ENCODE results near the gene HLA-A.
A peak's percentile ranks its signal among the peaks of the same experiment; 100 is the strongest.
"Not testable (repeated sequence)": the region's sequence is repeated elsewhere in the genome, so short reads cannot be mapped to it uniquely, and the experiment has no call there.

HLA-A gene

DNA sequence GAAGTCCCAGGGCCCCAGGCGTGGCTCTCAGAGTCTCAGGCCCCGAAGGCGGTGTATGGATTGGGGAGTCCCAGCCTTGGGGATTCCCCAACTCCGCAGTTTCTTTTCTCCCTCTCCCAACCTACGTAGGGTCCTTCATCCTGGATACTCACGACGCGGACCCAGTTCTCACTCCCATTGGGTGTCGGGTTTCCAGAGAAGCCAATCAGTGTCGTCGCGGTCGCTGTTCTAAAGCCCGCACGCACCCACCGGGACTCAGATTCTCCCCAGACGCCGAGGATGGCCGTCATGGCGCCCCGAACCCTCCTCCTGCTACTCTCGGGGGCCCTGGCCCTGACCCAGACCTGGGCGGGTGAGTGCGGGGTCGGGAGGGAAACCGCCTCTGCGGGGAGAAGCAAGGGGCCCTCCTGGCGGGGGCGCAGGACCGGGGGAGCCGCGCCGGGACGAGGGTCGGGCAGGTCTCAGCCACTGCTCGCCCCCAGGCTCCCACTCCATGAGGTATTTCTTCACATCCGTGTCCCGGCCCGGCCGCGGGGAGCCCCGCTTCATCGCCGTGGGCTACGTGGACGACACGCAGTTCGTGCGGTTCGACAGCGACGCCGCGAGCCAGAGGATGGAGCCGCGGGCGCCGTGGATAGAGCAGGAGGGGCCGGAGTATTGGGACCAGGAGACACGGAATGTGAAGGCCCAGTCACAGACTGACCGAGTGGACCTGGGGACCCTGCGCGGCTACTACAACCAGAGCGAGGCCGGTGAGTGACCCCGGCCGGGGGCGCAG lies at the start of gene HLA-A:
Gene HLA-A, plus strand, starts transcription at position 258 of the 778 bp plus-strand sequence. Its CDS starts 22 bp downstream, at position 280.
- DNase-seq (ENCODE audit: low read depth in 1 of 2, low spot score in 1 of 2), result peak; percentile 83 to 88

DNA sequence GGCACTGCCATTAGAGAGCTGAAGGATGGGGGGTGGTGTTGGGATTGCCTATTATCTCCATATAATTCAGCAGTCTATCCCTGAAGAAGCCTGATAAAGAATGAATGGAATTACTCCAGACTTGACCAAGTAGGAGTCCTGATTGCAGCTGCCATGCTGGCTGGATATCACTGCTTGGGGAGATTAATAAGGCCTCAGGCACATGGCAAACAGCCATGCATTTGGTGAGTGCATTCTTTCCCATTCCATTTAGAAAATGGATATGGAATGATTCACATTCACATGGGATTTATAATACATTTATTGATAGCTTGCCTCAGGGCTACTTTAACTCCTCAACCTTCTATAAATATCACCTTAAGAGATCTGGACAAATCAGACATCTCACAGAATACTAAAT lies 49.6 kb upstream of the HLA-A start:
- no peak for DNase-seq (ENCODE audit: low read depth in 1 of 2, low spot score in 1 of 2)

- DNase-seq (ENCODE audit: low read depth in 1 of 2, low spot score in 1 of 2), result no peak
Measured at GRCh38 chr6:29899281-29899680, 43.1 kb upstream of the HLA-A start.

- no peak for DNase-seq (ENCODE audit: low read depth in 1 of 2, low spot score in 1 of 2)
Measured at GRCh38 chr6:29905286-29905685, 37.0 kb upstream of the HLA-A start.

GRCh38 chr6:29907637-29908340 lies 34.5 kb upstream of the HLA-A start:
- DNase-seq (ENCODE audit: low read depth in 1 of 2, low spot score in 1 of 2), result no peak

GRCh38 chr6:29908341-29908662 lies 34.0 kb upstream of the HLA-A start:
- no peak for DNase-seq (ENCODE audit: low read depth in 1 of 2, low spot score in 1 of 2)

GRCh38 chr6:29908710-29909109 lies 33.6 kb upstream of the HLA-A start:
- DNase-seq (ENCODE audit: low read depth in 1 of 2, low spot score in 1 of 2), result no peak

GRCh38 chr6:29909985-29910384 lies 32.3 kb upstream of the HLA-A start:
- DNase-seq (ENCODE audit: low read depth in 1 of 2, low spot score in 1 of 2), result no peak

DNA sequence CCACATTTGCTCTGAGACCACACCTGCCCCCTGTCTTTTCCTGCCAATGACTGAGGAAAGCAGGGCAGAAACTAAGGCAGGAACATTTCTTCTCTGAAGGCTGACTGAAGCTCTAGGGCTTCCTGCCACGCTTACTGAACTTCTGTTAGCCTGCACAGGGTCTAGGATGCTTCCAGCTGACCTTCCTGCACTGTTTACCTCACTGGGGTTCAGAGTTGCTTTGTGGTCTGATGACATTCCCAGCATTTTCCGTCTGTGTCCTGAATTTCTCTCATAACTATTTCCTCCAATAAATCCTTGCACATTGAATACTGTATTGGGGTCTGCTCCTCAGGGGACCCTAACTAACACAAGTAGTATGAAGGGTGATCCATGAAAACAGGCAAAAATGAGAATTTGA lies 29.5 kb upstream of the HLA-A start:
- DNase-seq (ENCODE audit: low read depth in 1 of 2, low spot score in 1 of 2), result no peak

DNA sequence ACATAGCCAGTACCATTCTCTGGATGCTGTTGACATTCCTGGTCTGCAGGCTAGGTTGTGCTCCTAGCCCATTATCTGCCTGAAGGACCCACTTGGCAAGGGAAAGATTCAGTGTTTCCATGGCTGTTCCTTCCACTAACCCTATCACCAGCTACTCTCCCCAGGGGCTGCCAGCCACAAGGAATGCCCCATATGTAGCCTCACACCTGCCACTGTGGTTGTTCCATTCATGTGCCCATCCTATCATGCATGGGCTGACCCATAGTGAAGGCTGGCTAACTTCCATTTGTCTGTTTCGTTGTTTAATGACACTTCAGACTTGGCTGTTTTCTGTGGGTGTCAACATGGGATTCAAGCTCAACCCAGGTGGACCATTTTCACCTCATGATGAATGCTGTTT lies 25.6 kb upstream of the HLA-A start:
- DNase-seq (ENCODE audit: low read depth in 1 of 2, low spot score in 1 of 2), result no peak

- no peak for DNase-seq (ENCODE audit: low read depth in 1 of 2, low spot score in 1 of 2)
Measured at GRCh38 chr6:29917857-29918256, 24.5 kb upstream of the HLA-A start.

DNA sequence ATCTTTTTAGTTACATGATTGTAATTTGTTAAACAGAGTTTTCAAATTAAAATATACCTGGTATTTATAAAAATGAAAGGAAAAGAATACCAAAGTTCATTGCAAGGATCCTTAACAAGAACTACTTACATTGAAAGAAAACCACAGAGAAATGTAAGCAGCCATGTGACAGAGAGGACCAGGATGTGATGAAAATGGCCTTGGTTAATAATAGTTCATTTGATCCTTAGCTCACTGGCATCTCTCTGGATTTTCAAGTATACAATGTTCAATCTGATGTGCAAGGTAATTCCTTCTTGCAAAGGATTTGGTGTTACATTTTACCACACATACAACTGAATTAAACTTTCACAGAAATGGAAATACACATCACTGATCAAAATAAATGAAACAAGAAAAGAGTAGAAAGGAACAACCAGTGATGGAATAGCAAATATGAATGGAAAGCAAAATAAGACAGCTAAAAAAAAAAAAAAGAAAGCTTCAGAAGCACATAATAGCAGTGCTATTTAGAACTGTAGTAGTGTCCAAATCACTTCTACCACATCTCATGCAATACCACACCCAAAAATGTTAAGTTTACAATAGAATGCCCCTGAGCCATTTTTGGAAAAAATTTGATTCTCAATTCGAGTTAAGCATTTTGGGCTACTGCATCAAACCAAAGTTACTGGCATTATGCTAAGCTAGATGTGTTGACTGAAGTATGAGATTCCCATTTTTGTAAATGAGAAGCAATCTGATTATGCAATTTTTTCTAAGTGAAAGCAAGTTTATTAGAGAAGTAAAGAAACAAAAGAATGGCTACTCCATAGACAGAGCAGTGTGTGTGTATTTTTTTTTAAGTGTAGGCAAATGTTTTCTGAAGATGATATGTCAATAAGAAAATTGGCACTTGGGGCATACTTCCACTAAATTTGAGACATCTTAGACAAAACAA lies 22.6 kb upstream of the HLA-A start:
- no peak for DNase-seq (ENCODE audit: low read depth in 1 of 2, low spot score in 1 of 2)

GRCh38 chr6:29924287-29924686 lies 18.0 kb upstream of the HLA-A start:
- no peak for DNase-seq (ENCODE audit: low read depth in 1 of 2, low spot score in 1 of 2)

DNA sequence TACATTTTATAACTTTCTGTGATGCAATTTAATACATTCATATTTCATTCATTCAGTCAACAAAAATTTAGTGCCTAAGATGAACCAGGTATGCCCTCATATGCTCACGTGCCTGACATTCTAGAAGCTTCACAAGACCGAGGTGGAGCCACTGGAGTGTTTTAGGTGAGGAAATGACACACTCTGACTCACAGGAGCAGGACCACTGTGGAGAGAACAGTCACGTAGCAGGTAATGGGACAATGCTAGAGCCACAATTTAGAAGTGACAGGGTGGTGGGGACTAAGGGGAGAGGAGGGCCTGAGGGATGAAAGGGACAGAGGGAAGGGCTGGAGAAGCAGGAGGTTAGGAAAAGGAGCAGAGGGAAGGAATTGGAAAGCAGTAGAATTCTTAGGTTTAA lies 17.6 kb upstream of the HLA-A start:
- DNase-seq (ENCODE audit: low read depth in 1 of 2, low spot score in 1 of 2), result no peak

DNA sequence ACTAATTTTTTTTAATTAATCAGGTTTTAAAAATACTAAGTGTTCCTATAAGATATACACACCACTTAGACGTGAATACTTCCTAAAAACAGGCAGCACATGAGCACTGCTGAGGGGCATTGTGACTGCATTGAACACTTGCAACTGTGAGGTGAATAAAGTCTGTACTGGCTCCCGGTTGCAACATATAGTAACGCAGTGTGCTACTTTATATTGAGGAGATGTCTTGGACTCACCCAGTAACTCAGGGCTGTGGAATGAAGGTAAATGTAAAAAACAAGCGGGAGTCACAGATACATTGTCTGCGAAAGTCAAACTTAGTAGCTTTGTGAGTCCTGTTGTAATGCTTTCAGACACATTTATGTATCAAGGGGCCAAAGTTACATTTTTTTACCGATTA lies 17.0 kb upstream of the HLA-A start:
- DNase-seq (ENCODE audit: low read depth in 1 of 2, low spot score in 1 of 2), result no peak

DNA sequence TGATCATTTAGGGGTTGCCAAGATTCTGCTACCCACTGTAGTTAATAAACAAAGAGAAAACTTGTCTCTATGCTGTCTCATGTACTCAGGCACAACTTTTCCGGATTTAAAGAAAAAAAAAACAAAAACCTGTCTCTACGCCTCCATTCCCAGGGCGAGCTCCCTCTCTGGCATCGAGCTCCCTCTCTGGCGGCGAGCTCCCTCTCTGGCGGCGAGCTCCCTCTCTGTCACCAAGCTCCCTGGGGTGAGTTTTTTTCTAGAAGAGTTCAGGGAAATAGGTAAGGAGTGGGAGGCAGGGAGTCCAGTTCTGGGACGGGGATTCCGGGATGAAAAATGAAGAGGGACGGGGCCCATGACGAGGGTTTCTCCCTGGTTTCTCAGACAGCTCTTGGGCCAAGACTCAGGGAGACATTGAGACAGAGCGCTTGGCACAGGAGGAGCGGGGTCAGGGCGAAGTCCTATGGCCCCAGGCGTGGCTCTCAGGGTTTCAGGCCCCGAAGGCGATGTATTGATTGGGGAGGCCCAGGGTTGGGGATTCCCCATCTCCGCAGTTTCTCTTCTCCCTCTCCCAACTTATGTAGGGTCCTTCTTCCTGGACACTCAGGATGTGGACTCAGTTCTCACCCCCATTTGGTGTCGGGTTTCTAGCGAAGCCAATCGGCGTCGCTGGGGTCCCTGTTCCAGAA lies 16.5 kb upstream of the HLA-A start:
- no peak for DNase-seq (ENCODE audit: low read depth in 1 of 2, low spot score in 1 of 2)

- peak; percentile 61 to 71 for DNase-seq (ENCODE audit: low read depth in 1 of 2, low spot score in 1 of 2)
Measured at GRCh38 chr6:29926413-29927274, 15.7 kb upstream of the HLA-A start.

DNA sequence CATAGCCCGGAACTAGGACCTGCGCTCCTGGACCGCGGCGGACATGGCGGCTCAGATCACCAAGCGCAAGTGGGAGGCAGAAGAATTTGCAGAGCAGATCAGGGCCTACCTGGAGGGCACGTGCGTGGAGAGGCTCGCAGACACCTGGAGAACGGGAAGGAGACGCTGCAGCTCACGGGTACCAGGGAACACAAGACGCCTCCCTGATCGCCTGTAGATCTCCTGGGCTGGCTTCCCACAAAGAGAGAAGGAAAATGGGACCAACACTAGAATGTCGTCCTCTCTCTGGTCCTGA lies 15.1 kb upstream of the HLA-A start:
- DNase-seq (ENCODE audit: low read depth in 1 of 2, low spot score in 1 of 2), result no peak

DNA sequence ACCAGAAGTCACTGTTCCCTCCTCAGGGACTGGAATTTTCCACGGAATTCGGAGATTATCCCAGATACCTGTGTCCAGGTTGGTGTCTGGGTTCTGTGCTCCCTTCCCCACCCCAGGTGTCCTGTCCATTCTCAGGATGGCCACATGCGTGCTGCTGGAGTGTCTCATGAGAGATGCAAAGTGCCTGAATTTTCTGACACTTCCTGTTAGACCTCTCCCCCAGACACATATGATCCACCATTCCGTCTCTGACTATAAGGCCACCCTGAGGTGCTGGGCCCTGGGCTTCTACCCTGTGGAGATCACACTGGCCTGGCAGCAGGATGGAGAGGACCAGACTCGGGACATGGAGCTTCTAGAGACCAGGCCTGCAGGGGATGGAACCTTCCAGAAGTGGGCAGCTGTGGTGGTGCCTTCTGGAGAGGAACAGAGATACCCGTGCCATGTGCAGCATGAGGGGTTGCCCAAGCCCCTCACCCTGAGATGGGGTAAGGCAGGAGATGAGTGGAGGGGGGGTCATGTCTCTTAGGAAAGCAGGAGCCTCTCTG lies 14.4 kb upstream of the HLA-A start:
- no peak for DNase-seq (ENCODE audit: low read depth in 1 of 2, low spot score in 1 of 2)

DNA sequence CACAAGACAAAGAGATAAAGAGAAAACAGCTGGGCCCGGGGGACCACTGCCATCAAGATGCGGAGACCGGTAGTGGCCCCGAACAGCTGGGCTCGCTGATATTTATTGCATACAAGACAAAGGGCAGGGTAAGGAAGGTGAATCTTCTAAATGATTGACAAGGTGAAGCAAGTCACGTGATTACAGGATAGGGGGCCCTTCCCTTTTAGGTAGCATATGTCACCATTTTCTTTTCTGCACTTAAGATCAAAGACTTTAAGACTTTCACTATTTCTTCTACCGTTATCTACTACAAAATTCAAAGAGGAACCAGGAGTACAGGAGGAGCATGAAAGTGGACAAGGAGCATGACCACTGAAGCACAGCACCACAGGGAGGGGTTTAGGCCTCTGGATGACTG lies 12.3 kb upstream of the HLA-A start:
- DNase-seq (ENCODE audit: low read depth in 1 of 2, low spot score in 1 of 2), result not testable (repeated sequence)

All from activated T-helper 1 cell treated with anti-CD3 and anti-CD28 coated beads, Interleukin-2, amount 50 U/mL, for 16 hours (primary cell).